ENCODE results near the gene KRTAP12-2.
"Not testable (repeated sequence)": the region's sequence is repeated elsewhere in the genome, so short reads cannot be mapped to it uniquely, and the experiment has no call there.

KRTAP12-2 gene

GRCh38 chr21:44702111-44702972 lies 35.6 kb upstream of the KRTAP12-2 start:
- DNase-seq: no peak

- no peak for DNase-seq
Observed at GRCh38 chr21:44701541-44701940, 34.8 kb upstream of the KRTAP12-2 start.

- no peak for DNase-seq
Observed at GRCh38 chr21:44701023-44701400, 34.3 kb upstream of the KRTAP12-2 start.

- DNase-seq: no peak
Observed at GRCh38 chr21:44700101-44701022, 33.6 kb upstream of the KRTAP12-2 start.

- no peak for DNase-seq
Observed at GRCh38 chr21:44699502-44700001, 32.8 kb upstream of the KRTAP12-2 start.

GRCh38 chr21:44697811-44698734 lies 31.3 kb upstream of the KRTAP12-2 start:
- no peak for DNase-seq

GRCh38 chr21:44697172-44697810 lies 30.6 kb upstream of the KRTAP12-2 start, which contains the start of gene KRTAP10-12:
Gene KRTAP10-12, plus strand, starts transcription at chr21:44697172. Its CDS starts 30 bp downstream, at chr21:44697202.
- DNase-seq: not testable (repeated sequence)

- no peak for DNase-seq
Observed at GRCh38 chr21:44696572-44696971, 29.8 kb upstream of the KRTAP12-2 start.

- no peak for DNase-seq
Observed at GRCh38 chr21:44695641-44696040, 28.9 kb upstream of the KRTAP12-2 start.

GRCh38 chr21:44695184-44695583 lies 28.5 kb upstream of the KRTAP12-2 start:
- DNase-seq: no peak

GRCh38 chr21:44694776-44695175 lies 28.0 kb upstream of the KRTAP12-2 start:
- no peak for DNase-seq

- no peak for DNase-seq
Observed at GRCh38 chr21:44692798-44693512, 26.2 kb upstream of the KRTAP12-2 start.

- no peak for DNase-seq
Observed at GRCh38 chr21:44691686-44692085, 25.0 kb upstream of the KRTAP12-2 start.

- not testable (repeated sequence) for DNase-seq
Observed at GRCh38 chr21:44689740-44690139, 23.0 kb upstream of the KRTAP12-2 start.

GRCh38 chr21:44687671-44688070 lies 20.9 kb upstream of the KRTAP12-2 start:
- no peak for DNase-seq

GRCh38 chr21:44686843-44687561 lies 20.3 kb upstream of the KRTAP12-2 start:
- DNase-seq: no peak

- DNase-seq: no peak
Observed at GRCh38 chr21:44686000-44686781, 19.5 kb upstream of the KRTAP12-2 start.

GRCh38 chr21:44685050-44685449 lies 18.3 kb upstream of the KRTAP12-2 start:
- not testable (repeated sequence) for DNase-seq

- no peak for DNase-seq
Observed at GRCh38 chr21:44684483-44684882, 17.8 kb upstream of the KRTAP12-2 start.
